8988T (cell line): ENCODE results near the gene TBC1D24.

Experiments
- DNase-seq: peaks from one replicate; pipeline ENCODE4 v3.0.0; 2011

The TBC1D24 gene

DNA sequence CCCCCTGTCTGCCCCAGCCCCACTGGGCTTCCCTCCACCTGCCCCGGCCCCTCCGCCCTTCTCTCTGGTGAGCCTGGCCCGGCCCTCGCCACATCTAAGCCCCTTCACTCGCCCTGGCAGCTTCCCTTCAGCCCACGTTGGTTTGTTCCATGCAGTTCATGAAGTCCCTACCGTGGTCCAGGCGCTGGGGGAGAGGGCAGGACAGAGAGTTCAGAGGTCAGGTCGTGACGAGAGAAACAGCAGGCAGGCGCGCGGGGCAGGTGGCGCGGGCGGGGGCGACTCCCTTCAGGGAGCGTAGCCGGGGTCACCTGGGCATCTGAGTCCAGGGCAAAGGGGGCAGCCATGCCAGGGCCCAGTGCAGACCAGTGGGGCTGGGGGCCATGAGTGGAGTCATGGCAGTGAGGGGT, 23.9 kb upstream of the TBC1D24 start:
- DNase-seq: no peak

GRCh38 chr16:2451851-2452320, 23.0 kb upstream of the TBC1D24 start:
- DNase-seq: no peak

DNA sequence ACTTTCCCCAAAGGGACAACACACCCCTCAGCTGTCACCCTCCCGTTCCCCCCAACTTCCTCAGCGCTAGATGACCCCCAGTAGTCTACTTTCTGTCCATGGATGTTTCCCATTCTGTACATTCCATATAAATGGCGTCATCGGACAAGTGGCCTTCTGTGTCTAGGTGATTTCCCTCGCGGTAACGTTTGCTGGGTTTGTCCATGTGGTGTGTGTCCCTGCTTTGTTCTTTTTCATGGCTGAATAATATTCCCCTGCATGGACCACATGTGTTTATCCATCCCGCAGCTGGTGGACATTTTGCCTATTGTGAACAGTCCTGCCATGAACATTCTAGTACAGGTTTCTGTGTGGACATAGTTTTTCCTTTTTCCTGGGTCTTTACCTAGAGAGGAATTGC, 22.3 kb upstream of the TBC1D24 start:
- DNase-seq: no peak

- DNase-seq: no peak
Measured at GRCh38 chr16:2455081-2455845, 19.7 kb upstream of the TBC1D24 start.

- no peak for DNase-seq
Measured at GRCh38 chr16:2456551-2457153, 18.3 kb upstream of the TBC1D24 start.

- no peak for DNase-seq
Measured at GRCh38 chr16:2457267-2457666, 17.7 kb upstream of the TBC1D24 start.

DNA sequence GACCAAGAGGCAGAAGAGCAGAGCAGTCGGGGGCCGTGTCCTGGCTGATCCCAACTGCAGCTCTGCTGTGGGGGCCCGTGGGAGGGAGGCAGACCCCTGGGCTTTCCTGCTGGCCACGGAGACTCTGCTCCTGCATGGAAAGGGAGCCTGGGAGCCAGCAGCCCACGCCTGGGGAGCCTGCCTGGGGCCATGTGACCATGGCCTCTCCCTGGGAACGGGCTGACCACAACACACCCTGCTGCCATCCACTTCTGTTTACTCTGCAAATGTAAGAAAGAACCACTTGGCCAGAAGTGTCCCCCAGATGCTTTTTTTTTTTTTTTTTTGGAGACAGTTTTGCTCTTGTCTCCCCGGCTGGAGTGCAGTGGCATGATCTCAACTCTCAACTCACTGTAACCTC, 17.0 kb upstream of the TBC1D24 start:
- DNase-seq: no peak

DNA sequence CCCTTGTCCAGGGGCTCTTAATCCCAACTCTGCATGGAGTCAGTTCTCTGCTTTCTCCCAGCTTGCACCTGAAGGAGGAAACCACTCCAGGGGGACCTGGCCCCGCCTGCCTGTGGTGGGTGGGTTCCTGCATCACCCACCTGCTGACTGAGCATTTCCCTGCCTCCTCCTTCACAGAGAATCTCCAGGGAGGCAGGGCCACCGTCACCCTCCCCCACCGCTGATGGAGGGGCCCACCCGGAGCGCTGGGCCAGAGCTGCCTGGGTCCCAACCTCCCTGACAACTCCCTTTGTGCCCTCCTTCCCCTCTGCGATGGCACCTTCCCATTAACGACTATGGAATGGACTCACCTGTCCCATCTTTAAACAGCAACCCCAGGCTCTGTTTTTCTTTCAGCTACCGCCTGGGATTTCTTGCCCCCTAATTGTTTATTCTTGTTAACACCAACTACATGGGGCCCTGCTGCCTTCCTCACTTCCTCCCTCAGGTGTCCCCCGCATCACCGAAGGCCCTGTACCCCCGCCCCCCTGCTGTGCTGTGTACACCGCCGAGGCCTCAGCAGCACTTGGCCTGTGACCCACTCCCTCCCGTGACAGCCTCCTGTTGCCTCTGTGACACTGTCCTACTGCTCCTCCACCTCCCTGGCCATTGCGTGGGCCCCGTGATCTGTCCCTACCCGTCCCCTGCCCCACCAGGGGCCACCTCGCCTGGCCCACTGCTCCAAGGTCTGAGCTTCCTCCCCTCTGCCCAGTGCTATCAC, 15.9 kb upstream of the TBC1D24 start:
- no peak for DNase-seq

DNA sequence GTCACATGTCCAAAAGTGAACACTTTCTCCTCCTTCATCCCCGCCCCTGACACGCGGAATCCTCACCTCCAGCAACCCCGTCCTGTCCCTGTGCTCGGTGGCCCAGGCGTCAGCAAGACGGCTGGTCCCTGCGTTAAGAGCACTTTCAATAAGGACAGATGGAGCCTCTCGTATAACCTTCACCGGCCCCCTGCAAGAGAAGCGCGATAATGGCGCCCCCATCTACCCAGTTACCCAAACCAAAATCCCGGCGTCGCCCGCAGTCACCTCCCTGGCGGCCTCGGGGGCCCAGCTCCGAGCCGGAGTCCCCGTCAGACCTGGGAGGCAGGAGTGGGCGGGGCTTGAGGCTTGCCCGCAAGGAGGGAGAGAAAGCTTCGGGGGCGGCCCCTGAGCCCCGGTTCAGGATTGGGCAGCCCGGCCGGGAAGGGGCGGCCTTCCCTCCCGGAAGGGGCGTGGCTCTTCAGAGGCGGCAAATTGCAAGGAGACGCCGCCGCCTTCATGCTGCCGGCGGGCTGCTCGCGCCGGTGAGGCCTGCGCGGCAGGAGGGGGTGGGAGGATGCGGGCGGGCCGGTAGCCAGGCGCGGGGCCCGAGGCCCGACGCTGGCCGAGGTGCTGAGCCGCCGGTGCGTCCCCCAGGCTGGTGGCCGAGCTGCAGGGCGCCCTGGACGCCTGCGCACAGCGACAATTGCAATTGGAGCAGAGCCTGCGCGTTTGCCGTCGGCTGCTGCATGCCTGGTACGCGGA, 15.1 kb upstream of the TBC1D24 start, which contains the start of gene TEDC2:
TSS of gene TEDC2 (plus strand) at position 463 of the 744 bp plus-strand sequence. CDS start at position 499, 36 bp downstream.
- peak; percentile 96 for DNase-seq

DNA sequence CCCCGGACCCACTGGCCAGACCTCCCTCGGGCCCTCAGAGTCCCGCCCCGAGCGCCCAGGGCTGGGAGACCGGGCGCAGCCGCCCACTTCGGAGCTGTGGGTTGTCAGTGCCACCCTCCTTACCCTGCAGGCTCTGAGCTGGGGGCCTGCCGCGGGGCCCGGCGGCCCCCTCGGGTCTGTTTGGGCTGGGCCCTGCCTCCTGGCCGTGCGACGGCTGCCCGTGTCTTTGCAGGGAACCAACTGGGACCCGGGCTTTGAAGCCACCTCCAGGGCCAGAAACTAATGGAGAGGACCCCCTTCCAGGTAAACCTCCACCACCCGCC, 14.6 kb upstream of the TBC1D24 start:
- DNase-seq: no peak

DNA sequence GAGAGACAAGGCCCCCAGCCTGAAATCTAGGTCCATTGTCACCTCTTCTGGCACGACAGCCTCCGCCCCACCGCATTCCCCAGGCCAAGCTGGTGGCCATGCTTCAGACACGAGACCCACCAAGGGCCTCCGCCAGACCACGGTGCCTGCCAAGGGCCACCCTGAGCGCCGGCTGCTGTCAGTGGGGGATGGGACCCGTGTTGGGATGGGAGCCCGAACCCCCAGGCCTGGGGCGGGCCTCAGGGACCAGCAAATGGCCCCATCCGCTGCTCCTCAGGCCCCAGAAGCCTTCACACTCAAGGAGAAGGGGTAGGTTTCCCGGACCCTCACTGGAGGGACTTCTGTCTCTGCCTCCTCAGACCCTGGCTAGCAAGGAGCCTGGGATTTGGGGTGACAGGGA, 14.0 kb upstream of the TBC1D24 start:
- DNase-seq: no peak

DNA sequence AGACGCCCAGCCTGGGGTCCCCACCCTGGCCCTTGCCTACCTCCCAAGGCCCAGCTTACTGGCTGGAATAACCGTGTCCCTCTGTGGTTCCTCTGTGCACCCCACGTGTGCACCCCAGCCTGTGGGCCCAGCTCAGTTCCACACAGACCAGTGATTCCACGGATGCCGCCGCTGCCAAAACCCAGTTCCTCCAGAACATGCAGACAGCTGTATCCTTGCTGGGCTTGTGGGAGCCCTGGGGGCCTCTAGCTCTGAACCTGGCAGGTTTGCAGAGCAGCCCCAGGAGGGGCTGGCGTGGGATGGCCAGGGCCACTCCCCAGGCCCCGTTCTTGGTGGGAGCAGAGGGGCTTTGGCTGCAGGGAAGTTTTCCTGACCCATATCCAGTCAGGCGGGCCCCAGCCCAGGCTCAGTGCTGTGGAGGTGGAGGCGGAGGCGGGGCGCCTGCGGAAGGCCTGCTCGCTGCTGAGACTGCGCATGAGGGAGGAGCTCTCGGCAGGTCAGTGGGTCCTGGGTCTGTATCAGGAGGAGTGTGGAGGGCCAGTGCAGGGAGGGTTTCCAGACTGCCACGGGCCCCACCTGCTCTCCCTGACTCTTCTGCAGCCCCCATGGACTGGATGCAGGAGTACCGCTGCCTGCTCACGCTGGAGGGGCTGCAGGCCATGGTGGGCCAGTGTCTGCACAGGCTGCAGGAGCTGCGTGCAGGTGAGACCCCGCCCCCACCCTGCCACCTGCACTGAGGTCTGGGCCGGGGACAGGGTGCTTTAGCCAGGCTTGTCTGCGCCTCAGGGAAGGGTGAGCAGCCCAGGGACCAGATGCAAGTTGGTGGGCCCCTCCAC, 12.7 kb upstream of the TBC1D24 start:
- DNase-seq: no peak

DNA sequence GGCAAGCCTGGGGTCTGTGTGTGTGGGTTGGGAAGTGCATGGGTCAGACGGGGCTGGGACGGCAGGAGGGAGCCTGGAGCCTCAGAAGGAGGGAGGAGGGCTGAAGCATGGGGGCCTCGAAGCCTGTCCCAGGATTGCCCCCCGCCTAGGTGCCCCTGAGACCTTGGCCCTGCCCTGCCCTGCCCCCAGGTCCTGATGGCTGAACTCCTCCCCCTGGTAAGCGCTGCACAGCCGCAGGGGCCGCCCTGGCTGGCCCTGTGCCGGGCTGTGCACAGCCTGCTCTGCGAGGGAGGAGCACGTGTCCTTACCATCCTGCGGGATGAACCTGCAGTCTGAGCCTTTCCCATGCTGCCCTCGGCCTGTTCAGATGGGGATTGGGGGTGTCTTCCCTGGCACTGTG, 10.6 kb upstream of the TBC1D24 start:
- no peak for DNase-seq

DNA sequence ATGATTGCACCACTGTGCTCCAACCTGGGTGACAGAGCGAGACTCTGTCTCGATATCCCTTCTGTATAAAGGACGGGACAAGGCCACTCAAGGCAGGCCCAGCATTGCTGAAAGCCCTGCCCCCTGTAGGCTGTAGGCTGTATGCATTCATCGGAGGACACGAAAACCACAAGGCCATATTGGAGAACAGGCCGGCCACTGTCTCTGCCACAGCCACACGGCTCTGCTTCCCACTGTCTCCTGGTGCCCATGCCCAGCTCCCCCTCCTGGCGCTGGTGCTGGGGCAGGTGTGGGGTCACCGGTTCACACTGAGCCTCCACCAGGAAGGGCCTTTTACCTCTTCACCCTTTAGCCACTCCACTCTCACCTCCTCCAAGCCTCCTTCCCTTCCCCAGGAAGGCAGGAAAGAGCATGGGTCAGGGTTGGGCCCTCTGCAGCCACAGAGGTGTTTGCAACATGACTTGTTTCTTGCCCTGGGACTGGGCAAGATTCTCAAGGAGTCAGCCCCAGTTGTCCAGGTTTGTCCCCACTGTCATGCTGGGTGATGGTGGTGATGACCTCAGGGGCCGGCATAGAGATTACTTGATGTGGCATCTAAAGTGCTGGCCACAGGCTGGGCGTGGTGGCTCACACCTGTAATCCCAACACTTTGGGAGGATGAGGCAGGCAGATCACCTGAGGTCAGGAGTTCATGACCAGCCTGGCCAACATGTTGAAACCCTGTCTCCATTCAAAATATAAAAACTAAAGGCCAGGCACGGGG, 9.1 kb upstream of the TBC1D24 start:
- DNase-seq: peak; percentile 51

- DNase-seq: no peak
Measured at GRCh38 chr16:2466667-2467527, 8.0 kb upstream of the TBC1D24 start.

- peak; percentile 70 for DNase-seq
Measured at GRCh38 chr16:2467528-2468232, 7.2 kb upstream of the TBC1D24 start.

- DNase-seq: peak; percentile 61
Measured at GRCh38 chr16:2468233-2468724, 6.6 kb upstream of the TBC1D24 start.

DNA sequence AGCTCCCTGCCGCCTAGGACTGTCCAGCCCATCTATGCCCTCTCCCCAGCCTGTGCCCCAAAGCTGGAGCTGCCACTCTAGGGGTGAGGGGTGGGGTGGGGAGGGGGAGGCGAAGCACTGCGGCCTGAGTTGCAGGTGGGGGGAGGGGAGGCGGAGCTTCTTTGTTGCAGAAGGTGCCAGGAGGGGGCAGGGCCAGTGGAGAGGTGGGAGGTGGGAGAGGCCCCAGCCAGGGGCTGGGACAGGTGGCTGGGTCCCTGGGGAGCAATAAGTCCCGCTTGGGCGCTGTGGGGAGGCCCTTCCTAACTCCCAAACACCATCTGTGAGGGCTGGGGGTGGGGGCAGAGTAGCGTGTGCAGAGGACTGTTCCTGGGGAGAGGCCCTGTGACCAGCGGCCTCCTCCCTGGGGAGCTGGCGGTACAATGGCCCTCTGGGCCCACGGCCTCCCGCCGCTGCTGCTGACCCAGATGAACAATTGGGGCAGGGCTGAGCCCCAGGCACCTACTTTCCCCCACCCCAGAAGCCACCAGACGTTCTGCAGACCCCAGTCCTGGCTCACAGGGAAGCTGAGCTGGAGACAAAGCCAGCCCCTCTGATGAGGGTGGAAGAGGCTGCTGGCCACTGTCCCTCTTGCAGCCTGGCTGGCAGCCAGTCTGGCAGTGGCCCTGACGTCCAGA, 6.1 kb upstream of the TBC1D24 start:
- DNase-seq: peak; percentile 63
